IPS DF 6.9 (cell line): ENCODE results near the gene FHIT.

Experiments
- DNase-seq: peaks from one replicate; pipeline ENCODE4 v3.0.0-alpha.2; 2013; ENCODE audit warnings: low read depth, low spot score
- H3K27ac ChIP-seq: one replicate; pipeline ENCODE4 v1.5.1; 2013; ENCODE audit warnings: low read length, control low read depth
- H3K27me3 ChIP-seq: 2 replicates; pipeline ENCODE4 v1.6.1; 2013; ENCODE audit warnings: mild to moderate bottlenecking, low read length; ENCODE audit not compliant: control insufficient read depth, insufficient read depth
- H3K36me3 ChIP-seq: 2 replicates; pipeline ENCODE4 v1.6.1; 2013; ENCODE audit warnings: low read length; ENCODE audit not compliant: control insufficient read depth, insufficient read depth
- H3K4me1 ChIP-seq: 2 replicates; pipeline ENCODE4 v1.6.1; 2013; ENCODE audit warnings: low read length; ENCODE audit not compliant: control insufficient read depth, insufficient read depth
- H3K4me3 ChIP-seq: 2 replicates; pipeline ENCODE4 v1.5.1; 2013; ENCODE audit warnings: mild to moderate bottlenecking, low read length
- H3K9me3 ChIP-seq: 2 replicates; pipeline ENCODE4 v1.6.1; 2013; ENCODE audit warnings: low read length, inconsistent platforms; ENCODE audit not compliant: control insufficient read depth, insufficient read depth
- WGBS: extraction: QIAGEN DNeasy Blood & Tissue Kit; methylation state at CpG from one replicate; pipeline ENCODE4 v1.1.7; 2013; ENCODE audit warnings: mixed read lengths, missing lambda C conversion rate; ENCODE audit not compliant: insufficient read length, insufficient coverage; 5-methylcytosine and 5-hydroxymethylcytosine counted together

FHIT gene

DNA sequence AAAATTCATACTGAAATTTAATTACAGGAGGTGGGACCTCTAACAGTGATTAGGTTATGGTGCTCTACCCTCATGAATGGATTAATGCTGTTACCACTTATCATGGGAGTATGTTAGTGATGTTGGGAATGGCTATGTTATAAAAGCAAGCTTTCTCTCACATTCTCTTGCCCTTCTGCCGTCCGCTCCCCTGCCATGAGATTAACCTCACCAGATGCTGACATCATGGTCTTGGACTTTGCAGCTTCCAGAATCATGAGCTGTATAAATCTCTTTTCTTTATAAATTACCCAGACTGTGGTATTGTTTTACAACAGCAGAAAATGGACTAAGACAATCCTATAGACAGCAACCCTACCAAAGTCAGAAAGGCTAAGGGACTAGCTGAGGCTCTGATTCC lies 884.8 kb downstream of the FHIT start:
- H3K27me3 ChIP-seq, result no peaks in the 10 kb centered on the region
- H3K36me3 ChIP-seq, result no peaks in the 10 kb centered on the region
- no peak for DNase-seq
- no peaks in the 10 kb centered on the region for H3K4me1 ChIP-seq
- WGBS, result no CpG with 5 or more reads among the region's 2 CpGs
- no peak overlapping the region for H3K4me3 ChIP-seq
- H3K27ac ChIP-seq, result no peak overlapping the region
- H3K9me3 ChIP-seq, result no peaks in the 10 kb centered on the region

GRCh38 chr3:60365360-60365759 lies 885.9 kb downstream of the FHIT start:
- Histone ChIP-seq H3K4me1 (no peaks in the 10 kb centered on the region), H3K27me3 (no peaks in the 10 kb centered on the region), H3K27ac (no peak overlapping the region), H3K36me3 (no peaks in the 10 kb centered on the region), H3K4me3 (no peak overlapping the region), H3K9me3 (no peaks in the 10 kb centered on the region)
- no CpG with 5 or more reads among the region's 2 CpGs for WGBS
- no peak for DNase-seq

DNA sequence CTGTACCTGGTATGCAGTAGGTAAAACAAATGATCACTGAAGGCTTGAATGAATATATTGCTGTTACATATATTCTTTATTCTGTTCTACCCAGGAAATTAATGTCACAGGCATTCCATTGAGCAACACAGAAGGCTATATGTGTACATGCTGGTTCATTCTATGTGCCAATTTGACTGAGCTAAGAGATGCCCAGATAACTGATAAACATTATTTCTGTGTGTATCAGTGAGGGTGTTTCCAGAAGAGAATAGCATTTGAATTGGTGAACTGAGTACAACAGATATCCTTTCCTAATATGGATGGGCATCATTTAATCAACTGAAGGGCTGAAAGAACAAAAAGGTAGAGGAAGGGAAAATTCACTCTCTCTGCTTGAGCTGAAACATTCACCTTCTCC lies 886.8 kb downstream of the FHIT start:
- DNase-seq, result no peak
- H3K36me3 ChIP-seq, result no peaks in the 10 kb centered on the region
- H3K27ac ChIP-seq, result no peak overlapping the region
- H3K9me3 ChIP-seq, result no peaks in the 10 kb centered on the region
- no peaks in the 10 kb centered on the region for H3K27me3 ChIP-seq
- H3K4me3 ChIP-seq, result no peak overlapping the region
- H3K4me1 ChIP-seq, result no peaks in the 10 kb centered on the region

DNA sequence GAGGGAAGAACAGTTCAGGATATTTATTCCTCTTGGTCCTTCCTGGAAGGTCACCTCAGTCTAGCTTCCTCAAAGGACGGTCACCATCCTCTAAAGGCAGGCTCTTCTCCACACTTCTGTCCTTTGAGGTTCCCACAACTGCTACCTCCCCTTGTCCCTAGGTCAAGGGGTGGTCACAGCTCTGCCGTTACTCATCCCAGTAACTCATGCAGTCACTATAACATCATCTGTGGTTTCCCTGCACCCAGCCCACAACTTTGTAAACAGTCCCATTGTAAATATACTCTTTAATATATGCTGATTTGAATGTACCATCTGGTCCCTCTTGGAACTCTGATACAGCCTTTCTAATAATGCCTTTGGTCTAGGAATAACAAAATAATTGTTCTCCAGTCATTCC lies 887.4 kb downstream of the FHIT start:
- Histone ChIP-seq H3K27me3 (no peaks in the 10 kb centered on the region), H3K4me3 (no peak overlapping the region), H3K27ac (no peak overlapping the region), H3K36me3 (no peaks in the 10 kb centered on the region), H3K4me1 (no peaks in the 10 kb centered on the region), H3K9me3 (no peaks in the 10 kb centered on the region)
- DNase-seq, result no peak
- WGBS, result no CpG with 5 or more reads among the region's 2 CpGs

DNA sequence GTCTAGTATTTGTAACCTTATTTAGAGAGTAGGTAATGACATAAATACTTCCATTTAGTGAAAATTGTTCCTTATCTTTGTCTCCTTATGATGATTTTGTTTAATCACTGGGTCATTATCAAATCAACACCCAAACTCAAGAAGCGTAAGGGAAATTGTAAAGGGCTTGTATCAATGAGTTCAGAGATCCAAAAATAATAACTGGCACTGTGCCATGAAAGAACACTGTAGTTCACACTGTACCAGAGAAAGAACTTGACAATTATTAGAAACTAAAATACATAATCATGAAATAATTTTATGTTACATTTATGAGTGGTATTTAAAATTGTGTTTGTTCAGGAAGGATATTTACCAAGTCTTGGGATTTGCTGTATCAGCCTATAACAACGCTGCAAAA lies 895.4 kb downstream of the FHIT start:
- Histone ChIP-seq H3K36me3 (no peaks in the 10 kb centered on the region), H3K27me3 (no peaks in the 10 kb centered on the region), H3K4me1 (no peaks in the 10 kb centered on the region), H3K4me3 (no peak overlapping the region), H3K9me3 (no peaks in the 10 kb centered on the region), H3K27ac (no peak overlapping the region)
- DNase-seq, result no peak
- no CpG with 5 or more reads among the region's 2 CpGs for WGBS

DNA sequence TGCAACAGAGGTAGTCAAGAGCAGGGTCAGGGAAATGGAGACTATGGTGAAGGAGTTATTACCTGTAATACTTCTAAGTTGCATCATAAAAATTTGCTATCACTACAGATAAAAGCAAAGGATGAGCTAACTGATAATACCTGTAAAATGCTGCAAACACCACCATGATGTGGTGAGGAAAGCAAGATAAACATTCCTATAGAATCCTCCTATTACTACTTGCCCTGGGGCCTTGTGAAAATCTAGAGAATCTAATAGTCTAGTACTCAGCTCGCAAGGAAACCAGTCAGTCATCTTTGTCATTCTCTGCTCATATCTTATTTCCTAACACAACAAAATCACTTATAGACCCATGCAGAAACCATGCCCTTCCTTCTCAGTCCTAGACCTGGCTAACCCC lies 899.8 kb downstream of the FHIT start:
- no CpG with 5 or more reads among the region's 1 CpG for WGBS
- H3K9me3 ChIP-seq, result no peaks in the 10 kb centered on the region
- no peak for DNase-seq
- no peak overlapping the region for H3K27ac ChIP-seq
- no peaks in the 10 kb centered on the region for H3K27me3 ChIP-seq
- no peaks in the 10 kb centered on the region for H3K36me3 ChIP-seq
- no peaks in the 10 kb centered on the region for H3K4me1 ChIP-seq
- no peak overlapping the region for H3K4me3 ChIP-seq

DNA sequence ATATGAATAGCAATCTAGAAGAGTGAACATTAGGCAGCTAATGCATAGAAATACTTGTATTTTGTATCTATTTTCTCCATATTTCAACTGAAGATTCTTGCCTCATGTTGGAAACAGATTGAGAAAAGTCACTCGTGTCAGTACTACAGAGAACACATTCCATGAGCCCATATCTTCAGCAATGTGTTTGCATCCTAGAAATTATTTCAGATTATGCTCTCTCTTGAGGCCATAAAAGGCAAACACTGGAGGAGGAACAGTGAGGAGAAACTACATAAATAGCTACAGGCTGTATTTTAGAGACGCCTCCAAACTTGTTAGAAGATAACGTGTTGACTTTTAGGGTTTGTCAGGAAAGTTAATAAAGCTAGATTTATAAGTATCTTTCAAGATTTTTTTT lies 906.9 kb downstream of the FHIT start:
- H3K27me3 ChIP-seq, result no peaks in the 10 kb centered on the region
- H3K27ac ChIP-seq, result no peak overlapping the region
- no peak overlapping the region for H3K4me3 ChIP-seq
- H3K4me1 ChIP-seq, result no peaks in the 10 kb centered on the region
- DNase-seq, result no peak
- no CpG with 5 or more reads among the region's 3 CpGs for WGBS
- no peaks in the 10 kb centered on the region for H3K9me3 ChIP-seq
- no peaks in the 10 kb centered on the region for H3K36me3 ChIP-seq

DNA sequence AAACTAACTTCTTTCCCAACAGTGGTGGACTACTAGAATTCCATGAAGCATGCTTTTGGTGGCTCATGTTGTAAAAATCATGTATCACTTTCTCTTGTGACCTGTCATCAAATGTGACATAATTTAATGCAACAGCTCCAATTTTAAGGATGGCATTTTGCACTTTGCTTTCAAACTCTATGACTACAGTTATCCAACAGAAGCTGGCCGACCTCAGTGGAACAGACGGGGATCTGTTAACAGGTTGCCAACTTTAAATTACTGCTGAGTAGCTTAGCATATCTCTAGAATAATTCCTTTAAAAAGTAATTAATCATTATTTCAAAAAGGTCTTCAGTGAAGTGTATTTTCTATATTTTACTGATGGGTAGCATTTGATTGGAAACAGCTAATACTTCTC lies 907.4 kb downstream of the FHIT start:
- no peak for DNase-seq
- Histone ChIP-seq H3K27me3 (no peaks in the 10 kb centered on the region), H3K4me3 (no peak overlapping the region), H3K9me3 (no peaks in the 10 kb centered on the region), H3K36me3 (no peaks in the 10 kb centered on the region), H3K27ac (no peak overlapping the region), H3K4me1 (no peaks in the 10 kb centered on the region)
- no CpG with 5 or more reads among the region's 2 CpGs for WGBS

GRCh38 chr3:60339304-60339703 lies 911.9 kb downstream of the FHIT start:
- Histone ChIP-seq H3K27ac (no peak overlapping the region), H3K27me3 (no peaks in the 10 kb centered on the region), H3K9me3 (no peaks in the 10 kb centered on the region), H3K4me3 (no peak overlapping the region), H3K36me3 (no peaks in the 10 kb centered on the region), H3K4me1 (no peaks in the 10 kb centered on the region)
- no CpG with 5 or more reads among the region's 6 CpGs for WGBS
- DNase-seq, result no peak

- H3K27me3 ChIP-seq, result no peaks in the 10 kb centered on the region
- H3K36me3 ChIP-seq, result no peaks in the 10 kb centered on the region
- no peaks in the 10 kb centered on the region for H3K9me3 ChIP-seq
- WGBS, result no CpG with 5 or more reads among the region's 2 CpGs
- DNase-seq, result no peak
- no peak overlapping the region for H3K27ac ChIP-seq
- H3K4me1 ChIP-seq, result no peaks in the 10 kb centered on the region
- no peak overlapping the region for H3K4me3 ChIP-seq
Measured at GRCh38 chr3:60337421-60337820, 913.8 kb downstream of the FHIT start.

GRCh38 chr3:60336061-60336460 lies 915.2 kb downstream of the FHIT start:
- H3K9me3 ChIP-seq, result no peaks in the 10 kb centered on the region
- no peaks in the 10 kb centered on the region for H3K4me1 ChIP-seq
- no peak overlapping the region for H3K27ac ChIP-seq
- no peak overlapping the region for H3K4me3 ChIP-seq
- no peaks in the 10 kb centered on the region for H3K27me3 ChIP-seq
- WGBS, result no CpG with 5 or more reads among the region's 2 CpGs
- DNase-seq, result no peak
- H3K36me3 ChIP-seq, result no peaks in the 10 kb centered on the region
